ENCODE data around the gene DEPDC7. TPM values are rescaled to one million over a fixed set of nuclear protein-coding genes. Genes with fewer than 3 reads are reported as not detected.

DEPDC7 gene
- total and polyA plus RNA-seq, 2 experiments from 2014 or later: 8.6 to 10.9 TPM

- Mint-ChIP-seq H3K9me3 (peaks cover 11% of the 10 kb centered on the region), H3K4me1 (no peaks in the 10 kb centered on the region), H3K27me3 (ENCODE audit: insufficient read depth, low read depth, poor library complexity) (peaks cover 3% of the 10 kb centered on the region), H3K27ac (no peak overlapping the region), H3K4me3 (no peak overlapping the region), H3K36me3 (ENCODE audit: low read depth) (peaks cover 3% of the 10 kb centered on the region; the same call in 1 of the 3 replicates)
- Histone ChIP-seq H3K27me3 (ENCODE audit: insufficient read depth) (no peaks in the 10 kb centered on the region), H2AFZ (no peak overlapping the region), H3F3A (replicated peaks; ENCODE audit: low read depth) (no peaks in the 10 kb centered on the region), H3K4me1 (ENCODE audit: insufficient read depth) (no peaks in the 10 kb centered on the region), H3K36me3 (ENCODE audit: insufficient read depth) (no peaks in the 10 kb centered on the region), H3K4me2 (no peak overlapping the region), H3K27ac (ENCODE audit: low read depth) (no peak overlapping the region), H3K4me3 (no peak overlapping the region), H3K9me2 (ENCODE audit: insufficient read depth) (no peaks in the 10 kb centered on the region; the same call in 1 of the 2 replicates), H3K79me2 (replicated peaks; ENCODE audit: insufficient read depth) (no peaks in the 10 kb centered on the region), H4K20me1 (replicated peaks; ENCODE audit: insufficient read depth) (no peaks in the 10 kb centered on the region)
- no peak for TF ChIP-seq ZNF462 (CRISPR knock-in tag; IDR thresholded peaks at IDR 0.05)
- TF ChIP-seq EZH2phosphoT487 (IDR thresholded peaks at IDR 0.05; ENCODE audit: unreplicated experiment): no peak
- TF ChIP-seq POLR2AphosphoS5 (IDR thresholded peaks at IDR 0.05; ENCODE audit: low read depth): no peak
- TF ChIP-seq, protein P1, sequence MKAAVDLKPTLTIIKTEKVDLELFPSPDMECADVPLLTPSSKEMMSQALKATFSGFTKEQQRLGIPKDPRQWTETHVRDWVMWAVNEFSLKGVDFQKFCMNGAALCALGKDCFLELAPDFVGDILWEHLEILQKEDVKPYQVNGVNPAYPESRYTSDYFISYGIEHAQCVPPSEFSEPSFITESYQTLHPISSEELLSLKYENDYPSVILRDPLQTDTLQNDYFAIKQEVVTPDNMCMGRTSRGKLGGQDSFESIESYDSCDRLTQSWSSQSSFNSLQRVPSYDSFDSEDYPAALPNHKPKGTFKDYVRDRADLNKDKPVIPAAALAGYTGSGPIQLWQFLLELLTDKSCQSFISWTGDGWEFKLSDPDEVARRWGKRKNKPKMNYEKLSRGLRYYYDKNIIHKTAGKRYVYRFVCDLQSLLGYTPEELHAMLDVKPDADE (IDR thresholded peaks at IDR 0.05): no peak
- no peak for TF ChIP-seq ZNF331 (CRISPR knock-in tag; IDR thresholded peaks at IDR 0.05; ENCODE audit: low read depth)
- no peak for TF ChIP-seq CREB1 (CRISPR knock-in tag; IDR thresholded peaks at IDR 0.05; ENCODE audit: low read depth)
- TF ChIP-seq EZH2 (IDR thresholded peaks at IDR 0.05; ENCODE audit: low read depth, unreplicated experiment): no peak
- no peak for ATAC-seq
- no peak for DNase-seq (ENCODE audit: low spot score)
These were observed 24.3 kb upstream of the DEPDC7 start for GRCh38 chr11:32991427-32991826.
